ENCODE measurements around the gene NECAB2.
"Not testable (repeated sequence)": the region's sequence is repeated elsewhere in the genome, so short reads cannot be mapped to it uniquely, and the experiment has no call there.

Gene NECAB2

DNA sequence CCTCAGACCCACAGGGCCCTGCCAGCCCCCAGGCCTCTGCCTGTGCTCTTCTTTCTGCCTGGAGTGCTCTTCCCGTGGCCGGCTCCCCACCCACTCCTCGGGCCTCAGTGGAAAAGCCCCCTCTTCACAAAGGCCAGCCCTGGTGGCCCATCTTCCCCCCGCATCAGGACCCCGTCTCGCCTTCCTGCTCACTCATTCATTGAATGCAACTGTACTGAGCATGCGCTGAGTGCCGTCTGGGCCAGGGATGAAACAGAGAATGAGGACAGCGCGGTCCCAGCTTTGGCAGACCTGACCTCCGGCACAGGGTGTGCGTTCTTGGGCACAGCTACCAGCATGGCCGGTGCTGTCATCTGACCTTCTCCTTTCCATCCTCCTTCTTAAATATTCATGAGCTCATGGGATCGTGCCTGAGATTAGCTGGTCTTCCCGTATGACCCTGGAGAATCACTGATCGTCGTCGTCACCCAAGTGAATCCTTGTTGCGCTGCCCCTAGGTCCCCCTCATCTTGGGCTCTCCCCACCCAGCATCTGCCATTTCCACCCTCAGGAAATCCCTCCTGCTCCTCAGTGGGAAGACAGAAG is 31.4 kb upstream of the NECAB2 start:
- no peak for FAIRE-seq

- no peak for FAIRE-seq
These were observed 30.8 kb upstream of the NECAB2 start for GRCh38 chr16:83937267-83937666.

- no peak for FAIRE-seq
These were observed 29.8 kb upstream of the NECAB2 start for GRCh38 chr16:83937922-83938885.

DNA sequence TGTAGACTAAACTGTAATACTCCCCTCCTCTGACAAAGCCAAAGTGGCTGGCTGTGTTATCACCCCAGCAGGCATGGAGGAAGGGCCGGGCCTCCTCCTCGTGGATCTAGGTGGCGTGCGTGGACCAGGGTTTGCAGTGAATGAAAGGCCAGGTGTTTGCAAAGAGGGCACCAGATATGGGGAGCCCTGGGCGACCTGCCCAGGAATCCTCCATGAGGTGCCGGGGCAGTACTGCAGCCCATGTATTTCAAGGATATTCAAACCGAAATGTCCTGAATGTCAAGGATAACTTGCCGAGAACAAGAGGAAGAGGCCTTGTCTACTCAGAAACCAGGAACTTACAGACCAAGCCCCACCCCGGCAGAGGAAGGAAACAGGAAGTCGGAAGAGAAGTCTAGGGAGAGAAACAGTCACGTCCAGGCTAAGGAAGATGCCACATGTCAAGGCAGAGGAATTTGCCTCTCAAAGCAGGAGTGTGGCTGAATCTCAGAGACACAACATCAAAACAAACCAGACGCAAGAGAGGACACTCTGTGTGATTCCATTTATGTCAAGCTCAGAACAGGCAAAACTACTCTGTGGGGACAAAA is 28.7 kb upstream of the NECAB2 start:
- no peak for FAIRE-seq

DNA sequence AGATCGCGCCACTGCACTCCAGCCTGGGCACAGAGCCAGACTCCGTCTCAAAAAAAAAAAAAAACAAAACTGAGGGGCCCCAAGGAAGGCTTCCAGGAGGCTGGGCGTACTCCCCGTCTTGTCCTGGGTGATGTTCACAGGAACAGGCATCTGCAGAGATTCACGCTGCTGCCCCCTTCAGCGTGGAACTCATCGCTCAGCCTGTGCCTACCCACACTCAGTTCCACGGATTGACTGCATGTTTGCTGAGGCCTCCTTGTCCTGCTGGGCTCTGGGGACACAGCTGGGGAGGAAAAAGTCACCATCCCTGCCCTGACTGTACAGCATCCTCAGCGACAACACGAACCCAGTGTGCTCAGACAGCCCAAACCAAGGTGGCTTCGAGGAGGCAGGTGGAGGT is 27.9 kb upstream of the NECAB2 start:
- no peak for FAIRE-seq

GRCh38 chr16:83940630-83941378 is 27.2 kb upstream of the NECAB2 start:
- no peak for FAIRE-seq

- FAIRE-seq: not testable (repeated sequence)
These were observed 26.5 kb upstream of the NECAB2 start for GRCh38 chr16:83941546-83941945.

GRCh38 chr16:83942074-83942473 is 26.0 kb upstream of the NECAB2 start:
- FAIRE-seq: no peak

- no peak for FAIRE-seq
These were observed 25.1 kb upstream of the NECAB2 start for GRCh38 chr16:83942815-83943515.

DNA sequence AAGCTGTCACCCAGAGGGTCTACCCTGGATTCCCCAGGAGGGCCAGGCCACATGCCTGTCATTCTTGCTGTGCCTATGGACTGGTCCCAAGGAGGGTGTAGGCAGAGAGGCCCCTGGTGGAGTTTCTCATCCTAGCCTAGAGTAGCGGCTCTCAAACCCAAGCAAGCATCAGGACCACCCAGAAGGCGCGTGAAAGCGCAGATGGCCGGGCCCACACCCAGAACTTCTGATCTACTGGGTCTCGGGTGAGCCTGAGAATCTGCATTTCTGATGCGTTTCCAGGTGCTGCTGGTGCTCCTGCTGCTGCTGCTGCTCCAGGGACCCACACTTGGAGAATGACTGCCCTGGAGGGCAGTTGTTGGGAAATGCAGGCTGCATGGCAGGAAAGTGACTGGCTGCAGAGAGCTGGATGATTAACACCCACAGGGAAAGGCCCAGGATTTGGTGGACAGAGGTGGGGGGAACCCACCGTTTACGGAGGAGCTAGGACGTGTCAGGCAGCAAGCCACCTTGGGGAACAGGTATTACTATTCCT is 24.5 kb upstream of the NECAB2 start:
- FAIRE-seq: no peak

GRCh38 chr16:83945587-83945986 is 22.5 kb upstream of the NECAB2 start:
- FAIRE-seq: no peak

DNA sequence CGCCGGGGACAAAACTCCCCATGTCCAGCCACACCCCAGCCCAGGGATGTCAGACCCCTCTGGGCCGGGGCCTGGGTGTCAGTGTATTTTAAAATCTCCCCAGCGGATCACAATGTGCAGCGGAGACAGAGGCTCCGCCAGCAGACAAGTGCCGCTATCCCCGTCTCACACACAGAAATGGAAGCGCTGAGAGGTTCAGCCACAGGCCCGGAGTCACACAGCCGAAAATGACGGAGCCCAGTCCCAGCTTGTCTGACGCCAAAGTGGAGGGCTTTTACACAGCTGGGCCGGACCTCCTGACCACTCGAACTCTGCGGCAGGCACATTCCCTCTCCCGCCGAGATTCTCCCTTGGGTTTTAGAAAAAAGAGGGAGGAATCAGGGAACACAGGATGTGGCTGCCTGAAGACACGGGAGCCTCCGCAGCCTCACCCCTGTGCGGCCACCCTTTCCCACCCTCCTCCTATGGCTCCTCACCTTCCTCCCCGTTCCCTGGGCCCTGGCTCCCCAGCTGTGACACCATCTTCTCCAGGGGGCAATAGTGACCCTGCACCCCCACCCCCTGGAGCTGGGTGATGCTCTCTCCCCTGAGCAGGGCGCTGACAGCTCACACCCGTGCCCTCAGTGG is 21.8 kb upstream of the NECAB2 start:
- FAIRE-seq: no peak

DNA sequence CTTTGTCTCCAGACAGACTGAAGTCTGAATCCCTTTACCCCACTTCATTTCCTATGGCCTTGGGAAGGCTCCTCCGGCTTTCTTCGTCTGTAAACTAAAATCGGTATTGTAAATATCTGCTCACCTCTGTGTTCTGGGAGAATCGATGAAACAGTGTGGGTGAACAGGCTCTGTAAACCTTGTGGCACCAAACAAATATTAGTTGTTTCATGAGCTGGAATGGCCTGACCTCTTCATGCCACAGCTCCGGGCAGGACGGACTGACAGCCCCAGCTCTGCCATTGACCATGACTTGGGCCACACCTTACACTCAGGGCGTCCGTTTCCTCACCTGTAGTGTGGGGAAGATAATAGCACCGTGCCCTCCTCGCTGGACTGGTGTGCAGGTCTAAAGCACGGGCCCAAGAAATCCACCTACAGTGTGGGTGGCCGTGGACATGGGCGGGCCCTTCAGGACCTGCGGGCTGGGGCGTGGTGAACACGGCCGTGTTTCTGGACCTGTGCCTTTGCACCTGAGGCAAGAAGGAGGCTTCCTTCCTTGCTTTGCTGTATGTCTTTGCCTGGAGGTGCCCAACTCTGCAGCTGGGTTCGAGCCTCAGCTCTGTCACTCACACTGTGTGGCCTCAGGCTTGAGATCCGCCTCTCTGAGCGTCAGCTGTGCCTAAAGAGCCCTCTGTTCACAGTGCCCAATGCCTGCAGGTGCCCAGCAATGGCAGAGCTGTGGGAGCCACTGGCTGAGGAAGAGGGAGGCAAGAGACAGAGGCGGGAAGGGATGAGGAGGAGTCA is 21.1 kb upstream of the NECAB2 start:
- FAIRE-seq: no peak

DNA sequence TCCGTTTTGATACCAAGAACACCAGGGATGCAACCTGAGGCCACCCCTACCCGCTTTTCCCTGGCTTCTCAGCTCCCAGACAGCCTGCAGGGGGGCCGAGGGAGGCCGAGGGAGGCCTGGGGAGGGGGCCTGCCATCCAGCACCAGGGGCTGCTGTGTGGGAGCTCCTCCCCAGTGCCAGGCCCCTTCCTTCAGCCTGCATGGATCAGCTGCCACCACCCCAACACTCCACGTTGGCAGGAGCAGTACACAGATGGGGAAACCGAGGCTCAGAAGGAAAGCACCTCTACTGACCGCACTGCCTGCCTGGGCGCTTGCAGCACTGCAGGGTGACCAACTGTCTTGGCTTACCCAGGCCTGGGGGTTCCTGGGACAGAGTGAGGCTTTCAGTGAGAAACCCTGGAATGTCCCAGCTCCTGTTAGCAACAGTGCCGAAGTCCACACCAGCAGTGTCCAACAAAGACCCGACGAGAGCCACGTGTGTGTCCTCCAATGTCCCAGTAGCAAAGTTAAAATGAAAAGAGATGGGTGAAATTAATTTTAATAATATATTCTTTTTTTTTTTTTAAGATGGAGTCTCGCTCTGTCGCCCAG is 20.3 kb upstream of the NECAB2 start:
- FAIRE-seq: no peak

DNA sequence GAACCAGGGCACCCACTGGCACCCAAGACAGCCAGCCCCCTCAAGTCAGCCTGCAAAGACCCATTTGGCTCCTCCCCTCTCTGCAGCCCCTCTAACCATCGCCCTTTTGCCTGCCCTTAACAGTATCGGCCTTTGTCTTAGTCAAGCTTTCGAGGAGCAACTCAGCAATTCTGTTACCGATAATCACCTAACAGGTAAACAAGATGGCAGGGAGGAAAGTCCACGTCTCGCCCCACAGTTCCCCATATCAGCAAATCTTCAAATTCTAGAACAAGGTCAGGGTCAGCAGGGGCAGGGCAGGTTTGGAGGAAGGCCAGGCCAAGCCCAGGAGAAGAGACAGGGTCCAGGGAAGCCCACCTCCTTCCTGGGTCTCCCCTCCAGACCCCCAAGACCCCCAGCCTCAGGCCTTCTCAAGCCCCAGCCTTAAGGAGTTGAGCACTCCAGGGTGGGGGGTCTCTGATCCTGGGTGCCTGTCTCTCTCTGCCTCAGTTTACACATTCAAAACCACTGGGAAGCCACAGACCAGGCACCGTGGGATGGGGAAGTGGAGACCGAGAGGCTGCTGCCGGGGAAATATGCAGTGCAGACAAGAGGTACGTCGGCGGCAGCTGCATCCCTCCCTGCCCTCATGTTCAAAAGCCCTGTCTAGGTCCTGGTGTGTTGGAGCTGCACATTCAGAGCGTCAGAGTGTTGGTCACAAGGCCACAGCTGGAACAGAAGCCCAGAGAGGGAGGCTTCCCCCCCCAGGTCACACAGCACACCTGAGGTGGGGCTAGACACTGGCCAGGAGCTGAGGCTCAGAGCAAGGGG is 18.9 kb upstream of the NECAB2 start:
- FAIRE-seq: no peak

GRCh38 chr16:83949724-83950001 is 18.4 kb upstream of the NECAB2 start:
- no peak for FAIRE-seq

DNA sequence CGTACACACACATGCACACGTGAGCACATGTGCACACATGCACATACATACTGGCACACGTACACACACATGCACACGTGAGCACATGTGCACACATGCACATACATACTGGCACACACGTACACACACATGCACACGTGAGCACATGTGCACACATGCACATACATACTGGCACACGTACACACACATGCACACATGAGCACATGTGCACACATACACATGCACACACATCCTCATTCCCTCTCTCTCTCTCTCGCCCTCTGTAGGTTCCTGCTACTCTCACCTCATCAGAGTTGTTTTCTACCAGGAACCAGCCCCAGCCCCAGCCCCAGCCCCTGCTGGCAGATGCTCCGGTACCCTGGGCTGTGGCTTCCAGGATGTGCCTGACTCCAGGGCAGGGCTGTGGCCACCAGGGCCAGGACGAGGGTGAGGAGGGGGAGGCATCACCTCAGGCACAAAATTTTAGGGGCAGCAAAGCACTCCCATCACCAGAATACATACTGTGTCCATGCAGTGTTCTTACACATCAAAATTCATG is 17.1 kb upstream of the NECAB2 start:
- not testable (repeated sequence) for FAIRE-seq

- FAIRE-seq: no peak
These were observed 16.5 kb upstream of the NECAB2 start for GRCh38 chr16:83951544-83951943.

DNA sequence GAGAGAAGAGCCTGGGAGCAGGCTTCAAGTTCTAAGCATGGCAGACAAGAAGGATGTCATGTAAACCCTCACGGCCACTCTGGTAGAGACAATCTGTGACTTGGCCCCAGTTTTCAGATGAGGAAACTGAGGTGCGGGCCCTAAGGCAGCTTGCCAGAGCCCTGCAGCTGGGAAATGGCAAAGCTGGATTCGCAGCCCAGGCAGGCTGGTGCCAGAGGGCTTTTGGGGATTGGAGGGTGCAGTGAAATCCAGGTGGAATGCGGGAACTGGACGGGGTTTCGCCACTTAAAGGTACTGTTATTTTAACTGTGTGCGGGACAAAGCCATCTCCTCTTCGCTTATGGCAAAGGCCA is 15.5 kb upstream of the NECAB2 start:
- no peak for FAIRE-seq

Measured in A204.1 (cell line).